Measurements from ENCODE around the gene NFATC2IP.
"Not testable (repeated sequence)": the region's sequence is repeated elsewhere in the genome, so short reads cannot be mapped to it uniquely, and the experiment has no call there.

Gene NFATC2IP

DNA sequence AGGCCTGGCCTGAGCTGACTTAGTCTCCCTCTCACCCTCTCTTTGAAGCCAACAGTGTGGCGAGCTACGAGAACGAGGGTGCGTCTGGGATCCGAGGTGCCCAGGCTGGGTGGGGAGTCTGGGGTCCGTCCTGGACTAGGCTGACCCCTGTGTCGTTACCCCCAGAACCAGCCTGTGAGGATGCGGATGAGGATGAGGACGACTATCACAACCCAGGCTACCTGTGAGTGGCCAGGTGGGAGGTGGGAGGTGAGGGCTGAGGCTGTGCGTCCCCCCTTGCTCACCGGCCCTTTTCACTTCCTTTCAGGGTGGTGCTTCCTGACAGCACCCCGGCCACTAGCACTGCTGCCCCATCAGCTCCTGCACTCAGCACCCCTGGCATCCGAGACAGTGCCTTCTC is 35.8 kb downstream of the NFATC2IP start:
- DNase-seq (ENCODE audit: insufficient read length), result no peak
- FAIRE-seq, result no peak
- TF ChIP-seq POLR2AphosphoS5 (IDR thresholded peaks at IDR 0.05; ENCODE audit: low read depth, low read length) (no peak), POLR2A (IDR thresholded peaks at IDR 0.05; ENCODE audit: low read depth, low read length) (no peak), TAF1 (IDR thresholded peaks at IDR 0.05; ENCODE audit: borderline replicate concordance, low read depth, low read length) (no peak)

DNA sequence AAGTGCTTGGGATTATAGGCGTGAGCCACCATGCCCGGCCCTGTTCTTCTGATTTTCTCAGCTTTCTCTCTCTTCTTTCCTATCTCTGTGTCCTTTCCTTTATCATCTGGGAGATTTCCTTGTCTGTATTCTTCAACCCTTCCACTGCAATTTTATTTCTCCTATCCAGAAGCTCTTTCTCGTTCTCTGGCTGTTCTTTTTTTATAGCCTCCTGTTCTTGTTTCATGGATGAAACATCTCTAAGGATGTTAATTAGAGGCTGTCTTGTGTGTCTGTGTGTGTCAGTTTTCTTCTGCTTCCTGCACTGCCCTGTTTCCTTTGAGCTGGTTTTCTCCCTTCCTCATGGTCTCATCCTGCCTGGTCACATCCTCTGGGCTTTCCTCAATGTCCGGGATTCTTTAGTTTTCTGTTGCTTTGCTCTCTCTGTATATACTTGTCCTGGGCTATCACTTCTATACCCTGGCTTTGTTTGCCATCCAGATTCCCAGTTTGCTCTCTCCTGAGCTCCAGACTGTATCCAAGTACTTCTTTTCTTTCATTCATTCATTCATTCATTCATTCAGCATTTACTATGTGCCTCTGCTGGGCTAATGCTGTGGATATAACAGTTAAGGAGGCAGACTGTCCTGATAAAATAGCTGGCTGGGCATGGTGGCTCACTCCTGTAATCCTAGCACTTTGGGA is 36.6 kb downstream of the NFATC2IP start:
- no peak for FAIRE-seq
- DNase-seq (ENCODE audit: insufficient read length), result no peak
- no peak for TF ChIP-seq TAF1 (IDR thresholded peaks at IDR 0.05; ENCODE audit: borderline replicate concordance, low read depth, low read length)
- TF ChIP-seq POLR2AphosphoS5 (IDR thresholded peaks at IDR 0.05; ENCODE audit: low read depth, low read length), result no peak
- TF ChIP-seq POLR2A (IDR thresholded peaks at IDR 0.05; ENCODE audit: low read depth, low read length), result no peak

- FAIRE-seq (no peak), DNase-seq (ENCODE audit: insufficient read length) (no peak)
- TF ChIP-seq POLR2AphosphoS5 (IDR thresholded peaks at IDR 0.05; ENCODE audit: low read depth, low read length), result no peak
- TF ChIP-seq TAF1 (IDR thresholded peaks at IDR 0.05; ENCODE audit: borderline replicate concordance, low read depth, low read length), result no peak
- no peak for TF ChIP-seq POLR2A (IDR thresholded peaks at IDR 0.05; ENCODE audit: low read depth, low read length)
These were observed 38.6 kb downstream of the NFATC2IP start for GRCh38 chr16:28989363-28989762.

DNA sequence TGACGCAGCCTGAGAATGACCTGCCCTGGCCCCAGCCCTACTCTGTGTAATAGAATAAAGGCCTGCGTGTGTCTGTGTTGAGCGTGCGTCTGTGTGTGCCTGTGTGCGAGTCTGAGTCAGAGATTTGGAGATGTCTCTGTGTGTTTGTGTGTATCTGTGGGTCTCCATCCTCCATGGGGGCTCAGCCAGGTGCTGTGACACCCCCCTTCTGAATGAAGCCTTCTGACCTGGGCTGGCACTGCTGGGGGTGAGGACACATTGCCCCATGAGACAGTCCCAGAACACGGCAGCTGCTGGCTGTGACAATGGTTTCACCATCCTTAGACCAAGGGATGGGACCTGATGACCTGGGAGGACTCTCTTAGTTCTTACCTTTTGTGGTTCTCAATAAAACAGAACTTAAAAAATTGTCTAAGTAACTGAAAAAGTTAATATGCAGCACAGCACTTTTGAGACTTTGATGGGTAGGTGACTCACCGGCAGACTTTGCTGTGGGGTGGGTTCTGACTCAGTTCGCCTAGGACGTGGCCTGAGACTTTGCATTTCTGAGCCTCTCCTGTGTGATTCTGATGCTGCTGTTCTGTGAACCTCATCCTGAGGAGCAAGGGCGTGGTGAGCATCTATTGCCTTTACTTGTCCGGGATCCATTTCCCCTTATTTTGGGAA is 39.8 kb downstream of the NFATC2IP start:
- DNase-seq (ENCODE audit: insufficient read length) (no peak), FAIRE-seq (no peak)
- TF ChIP-seq POLR2A (IDR thresholded peaks at IDR 0.05; ENCODE audit: low read depth, low read length) (no peak), TAF1 (IDR thresholded peaks at IDR 0.05; ENCODE audit: borderline replicate concordance, low read depth, low read length) (no peak), POLR2AphosphoS5 (IDR thresholded peaks at IDR 0.05; ENCODE audit: low read depth, low read length) (no peak)

GRCh38 chr16:28991687-28992086 is 41.0 kb downstream of the NFATC2IP start:
- DNase-seq (ENCODE audit: insufficient read length), result no peak
- TF ChIP-seq POLR2A (IDR thresholded peaks at IDR 0.05; ENCODE audit: low read depth, low read length) (no peak), TAF1 (IDR thresholded peaks at IDR 0.05; ENCODE audit: borderline replicate concordance, low read depth, low read length) (no peak), POLR2AphosphoS5 (IDR thresholded peaks at IDR 0.05; ENCODE audit: low read depth, low read length) (no peak)
- FAIRE-seq, result no peak

GRCh38 chr16:28992496-28992895 is 41.8 kb downstream of the NFATC2IP start:
- no peak for FAIRE-seq

DNA sequence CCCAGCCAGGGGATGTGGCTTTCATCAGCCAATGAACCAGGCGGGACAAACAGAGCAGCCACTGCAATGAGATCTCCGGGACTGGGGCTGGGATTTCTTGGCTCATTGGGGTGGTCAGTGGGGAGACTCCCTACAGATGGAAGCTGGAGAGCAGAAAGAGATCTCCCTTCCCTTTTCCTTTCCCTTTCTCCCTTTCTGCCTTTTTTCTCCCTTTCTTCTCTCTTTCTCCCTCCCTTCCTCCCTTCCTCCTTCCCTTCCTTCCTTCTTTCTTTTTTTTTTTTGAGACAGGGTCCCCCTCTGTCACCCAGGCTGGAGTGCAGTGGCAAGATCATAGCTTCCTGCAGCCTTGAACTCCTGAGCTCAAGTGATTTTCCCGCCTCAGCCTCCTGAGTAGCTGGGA is 48.1 kb downstream of the NFATC2IP start:
- TF ChIP-seq TAF1 (IDR thresholded peaks at IDR 0.05; ENCODE audit: borderline replicate concordance, low read depth, low read length) (no peak), POLR2AphosphoS5 (IDR thresholded peaks at IDR 0.05; ENCODE audit: low read depth, low read length) (no peak), POLR2A (IDR thresholded peaks at IDR 0.05; ENCODE audit: low read depth, low read length) (no peak)
- DNase-seq (ENCODE audit: insufficient read length) (no peak), FAIRE-seq (no peak)

More at GRCh38 chr16:28992496-28992895, 41.8 kb downstream of the NFATC2IP start:
- no peak for TF ChIP-seq TAF1 (IDR thresholded peaks at IDR 0.05; ENCODE audit: borderline replicate concordance, low read depth, low read length)
- no peak for TF ChIP-seq POLR2AphosphoS5 (IDR thresholded peaks at IDR 0.05; ENCODE audit: low read depth, low read length)
- no peak for TF ChIP-seq POLR2A (IDR thresholded peaks at IDR 0.05; ENCODE audit: low read depth, low read length)
- DNase-seq (ENCODE audit: insufficient read length), result no peak

- FAIRE-seq, result no peak
- DNase-seq (ENCODE audit: insufficient read length), result no peak
- TF ChIP-seq POLR2A (IDR thresholded peaks at IDR 0.05; ENCODE audit: low read depth, low read length), result no peak
- no peak for TF ChIP-seq TAF1 (IDR thresholded peaks at IDR 0.05; ENCODE audit: borderline replicate concordance, low read depth, low read length)
These were observed 48.8 kb downstream of the NFATC2IP start for GRCh38 chr16:28999577-28999976.

DNA sequence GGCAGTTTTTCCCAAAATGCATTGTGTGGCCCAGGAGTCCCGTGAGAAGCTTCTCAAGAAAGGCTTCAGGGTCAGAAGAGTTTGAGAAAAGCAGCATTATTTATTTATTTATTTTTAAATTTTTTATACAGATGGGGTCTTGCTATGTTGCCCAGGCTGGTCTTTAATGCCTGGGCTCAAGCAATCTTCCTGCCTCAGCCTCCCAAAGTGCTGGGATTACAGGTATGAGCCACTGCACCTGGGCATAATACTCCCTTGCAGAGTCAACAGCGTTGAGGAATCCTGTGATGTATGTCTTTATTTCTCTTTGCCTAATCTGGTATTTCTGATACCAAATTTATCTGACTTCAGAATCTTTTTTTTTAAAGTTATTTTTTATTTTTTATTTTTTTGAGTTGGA is 49.3 kb downstream of the NFATC2IP start:
- DNase-seq (ENCODE audit: insufficient read length) (no peak), FAIRE-seq (no peak)
- TF ChIP-seq POLR2A (IDR thresholded peaks at IDR 0.05; ENCODE audit: low read depth, low read length) (no peak), POLR2AphosphoS5 (IDR thresholded peaks at IDR 0.05; ENCODE audit: low read depth, low read length) (no peak), TAF1 (IDR thresholded peaks at IDR 0.05; ENCODE audit: borderline replicate concordance, low read depth, low read length) (no peak)

- not testable (repeated sequence) for DNase-seq (ENCODE audit: insufficient read length)
These were observed 53.9 kb downstream of the NFATC2IP start for GRCh38 chr16:29004496-29005139.

GRCh38 chr16:29007730-29008593 is 57.2 kb downstream of the NFATC2IP start:
- TF ChIP-seq POLR2A (IDR thresholded peaks at IDR 0.05; ENCODE audit: low read depth, low read length), result no peak
- no peak for TF ChIP-seq TAF1 (IDR thresholded peaks at IDR 0.05; ENCODE audit: borderline replicate concordance, low read depth, low read length)
- no peak for TF ChIP-seq POLR2AphosphoS5 (IDR thresholded peaks at IDR 0.05; ENCODE audit: low read depth, low read length)
- FAIRE-seq, result no peak
- DNase-seq (ENCODE audit: insufficient read length), result no peak

More at GRCh38 chr16:29004496-29005139, 53.9 kb downstream of the NFATC2IP start:
- not testable (repeated sequence) for FAIRE-seq
